GM20000 (cell line): Measurements from ENCODE around the gene FAM53A.

ENCODE experiments used
- DNase-seq: peaks from one replicate; pipeline ENCODE4 v3.0.0; 2012; ENCODE audit warnings: low spot score
- TF ChIP-seq, protein P1 (sequence below): IDR thresholded peaks from 2 replicates; pipeline ENCODE4 v1.5.1; 2012; ENCODE audit warnings: mild to moderate bottlenecking, control low read depth; ENCODE audit errors: extremely low read depth, missing control alignments

The FAM53A gene

DNA sequence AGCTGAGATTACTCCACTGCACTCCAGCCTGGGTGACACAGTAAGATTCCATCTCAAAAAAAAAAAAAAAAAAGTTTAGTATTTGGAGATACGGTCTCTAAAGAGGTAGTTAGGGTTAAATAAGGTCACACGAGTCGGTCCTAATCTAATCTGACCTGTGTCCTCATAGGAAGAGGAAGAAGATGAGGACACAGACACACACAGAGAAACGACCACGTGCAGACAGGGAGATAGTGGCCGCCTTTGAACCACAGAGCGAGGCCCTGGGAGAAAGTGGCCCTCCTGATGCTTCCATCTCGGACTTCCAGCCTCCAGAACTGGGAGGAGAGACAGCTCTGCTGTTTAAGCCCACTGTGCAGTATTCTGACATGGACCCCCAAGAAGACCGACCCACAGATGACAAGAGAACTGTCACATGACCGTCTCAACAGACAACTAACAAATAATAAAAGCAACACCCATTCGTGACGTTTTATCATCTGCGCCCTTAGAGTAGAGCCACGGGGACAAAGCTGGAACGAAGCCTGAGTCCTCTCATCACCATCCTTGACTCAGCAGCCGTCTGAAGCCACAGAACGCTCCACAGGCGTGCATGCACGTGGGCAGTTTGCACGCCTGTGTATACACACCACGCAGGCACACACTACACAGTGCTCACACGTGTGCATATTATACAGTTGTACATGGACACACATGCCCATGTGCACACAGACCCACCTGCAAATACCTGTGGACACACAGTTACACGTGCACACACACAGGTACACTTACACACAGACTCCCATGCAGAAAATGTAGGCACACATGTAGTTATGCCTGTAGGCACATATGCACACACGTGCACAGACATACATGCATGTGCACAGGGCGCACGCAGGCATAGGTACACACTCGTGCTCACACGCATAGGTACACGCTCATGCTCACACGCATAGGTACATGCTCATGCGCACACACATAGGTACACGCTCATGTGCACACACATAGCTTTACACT is 51.7 kb downstream of the FAM53A start:
- TF ChIP-seq, protein P1, sequence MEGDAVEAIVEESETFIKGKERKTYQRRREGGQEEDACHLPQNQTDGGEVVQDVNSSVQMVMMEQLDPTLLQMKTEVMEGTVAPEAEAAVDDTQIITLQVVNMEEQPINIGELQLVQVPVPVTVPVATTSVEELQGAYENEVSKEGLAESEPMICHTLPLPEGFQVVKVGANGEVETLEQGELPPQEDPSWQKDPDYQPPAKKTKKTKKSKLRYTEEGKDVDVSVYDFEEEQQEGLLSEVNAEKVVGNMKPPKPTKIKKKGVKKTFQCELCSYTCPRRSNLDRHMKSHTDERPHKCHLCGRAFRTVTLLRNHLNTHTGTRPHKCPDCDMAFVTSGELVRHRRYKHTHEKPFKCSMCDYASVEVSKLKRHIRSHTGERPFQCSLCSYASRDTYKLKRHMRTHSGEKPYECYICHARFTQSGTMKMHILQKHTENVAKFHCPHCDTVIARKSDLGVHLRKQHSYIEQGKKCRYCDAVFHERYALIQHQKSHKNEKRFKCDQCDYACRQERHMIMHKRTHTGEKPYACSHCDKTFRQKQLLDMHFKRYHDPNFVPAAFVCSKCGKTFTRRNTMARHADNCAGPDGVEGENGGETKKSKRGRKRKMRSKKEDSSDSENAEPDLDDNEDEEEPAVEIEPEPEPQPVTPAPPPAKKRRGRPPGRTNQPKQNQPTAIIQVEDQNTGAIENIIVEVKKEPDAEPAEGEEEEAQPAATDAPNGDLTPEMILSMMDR: no peak
- no peak for DNase-seq

DNA sequence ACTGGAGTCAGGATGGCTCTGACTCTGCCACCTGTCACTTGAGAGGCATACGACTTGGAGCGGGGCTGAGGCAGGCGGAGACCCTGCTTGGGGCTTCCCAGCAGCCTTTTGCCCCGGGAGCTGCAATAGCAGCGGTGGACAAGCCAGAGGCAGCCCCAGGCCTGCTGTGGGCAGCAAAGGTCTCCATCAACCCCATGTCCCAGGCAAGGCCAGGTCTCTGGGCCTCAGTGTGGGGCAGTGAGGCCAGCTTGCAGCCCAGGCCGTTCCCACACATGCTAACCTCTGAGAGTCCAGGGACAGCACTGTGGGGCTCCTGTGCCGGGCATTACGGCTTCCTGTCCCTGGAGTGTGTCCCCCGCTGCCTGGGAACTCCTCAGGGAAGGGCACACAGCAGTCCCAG is 53.0 kb downstream of the FAM53A start:
- TF ChIP-seq, protein P1: no peak
- DNase-seq: no peak

DNA sequence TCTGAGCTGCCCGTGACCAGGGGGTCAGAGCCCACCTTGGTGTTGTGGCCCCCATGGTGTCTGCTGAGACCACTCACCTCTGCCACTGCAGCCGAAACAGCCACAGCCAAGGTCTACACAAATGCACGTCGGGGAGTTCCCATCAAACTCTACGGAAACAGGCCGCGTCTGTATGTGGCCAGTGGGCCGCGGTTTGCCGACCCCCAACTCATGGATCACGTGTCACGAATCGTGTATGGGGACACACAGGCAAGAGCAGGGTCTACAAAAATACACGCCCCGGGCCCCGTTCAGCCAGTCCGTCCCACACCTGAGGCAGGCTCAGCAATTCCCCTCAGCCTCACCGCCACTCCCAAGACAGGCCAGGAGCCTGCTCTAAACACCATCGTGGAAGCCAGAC is 53.8 kb downstream of the FAM53A start:
- TF ChIP-seq, protein P1: no peak
- no peak for DNase-seq

DNA sequence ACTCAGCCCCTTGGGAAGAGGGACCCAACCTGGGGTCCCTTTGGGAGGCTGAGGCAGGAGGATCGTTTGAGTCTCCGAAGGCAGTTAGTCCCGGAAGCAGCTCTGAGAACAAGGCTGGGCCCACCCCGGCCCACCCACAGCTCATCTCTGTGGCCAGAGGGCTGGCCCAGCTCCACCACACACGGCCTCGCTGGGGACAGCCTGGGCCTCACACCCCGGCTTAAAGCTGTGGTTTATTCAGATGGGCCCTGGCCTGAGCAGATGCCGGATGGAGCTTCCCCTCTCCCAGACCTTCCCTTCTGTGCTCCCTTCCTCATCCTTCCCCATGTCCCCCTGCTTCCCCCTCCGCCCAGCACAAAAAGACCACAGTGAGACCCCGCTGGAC is 54.4 kb downstream of the FAM53A start:
- no peak for DNase-seq
- TF ChIP-seq, protein P1: no peak

DNA sequence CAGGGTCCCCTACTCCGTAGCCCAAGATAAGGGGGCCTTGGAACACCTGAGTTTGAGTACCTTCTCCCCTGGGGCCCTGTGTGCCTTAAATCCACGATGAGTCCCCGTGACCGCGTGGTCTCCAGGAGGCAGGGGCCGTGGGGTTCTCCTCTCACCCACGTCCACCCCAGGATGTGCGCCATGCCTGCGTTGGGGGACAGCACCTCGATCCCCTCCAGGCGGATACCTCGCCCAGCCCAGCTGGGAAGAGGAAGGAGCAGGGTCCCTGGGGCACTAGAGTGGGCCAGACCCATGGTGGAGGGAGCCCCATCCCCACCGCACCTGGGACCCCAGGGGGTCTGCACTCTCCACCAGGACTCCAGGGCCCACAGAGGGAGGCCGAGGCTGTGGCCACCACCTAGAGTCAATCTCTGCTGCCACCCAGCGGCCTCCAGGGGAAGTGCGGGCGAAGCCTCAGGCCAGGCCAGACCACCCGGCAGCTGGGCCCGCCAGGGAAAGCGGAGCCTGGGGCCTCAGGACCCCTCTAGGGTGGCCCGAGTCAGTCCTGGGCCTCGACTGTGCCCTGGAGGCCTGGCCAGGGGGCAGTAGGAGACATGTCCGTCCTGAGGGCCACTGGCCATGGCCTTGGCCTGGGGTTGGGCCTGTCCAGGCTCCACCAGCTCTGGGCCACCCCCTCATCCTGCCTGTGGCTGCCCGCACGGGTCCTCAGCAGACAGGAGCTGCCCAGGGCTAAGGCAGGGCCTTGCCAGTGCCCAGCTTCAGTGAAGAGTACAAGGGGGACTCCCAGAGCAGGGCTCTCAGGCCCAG is 55.0 kb downstream of the FAM53A start:
- peak; percentile 90 for DNase-seq
- TF ChIP-seq, protein P1: peak; percentile 76

DNA sequence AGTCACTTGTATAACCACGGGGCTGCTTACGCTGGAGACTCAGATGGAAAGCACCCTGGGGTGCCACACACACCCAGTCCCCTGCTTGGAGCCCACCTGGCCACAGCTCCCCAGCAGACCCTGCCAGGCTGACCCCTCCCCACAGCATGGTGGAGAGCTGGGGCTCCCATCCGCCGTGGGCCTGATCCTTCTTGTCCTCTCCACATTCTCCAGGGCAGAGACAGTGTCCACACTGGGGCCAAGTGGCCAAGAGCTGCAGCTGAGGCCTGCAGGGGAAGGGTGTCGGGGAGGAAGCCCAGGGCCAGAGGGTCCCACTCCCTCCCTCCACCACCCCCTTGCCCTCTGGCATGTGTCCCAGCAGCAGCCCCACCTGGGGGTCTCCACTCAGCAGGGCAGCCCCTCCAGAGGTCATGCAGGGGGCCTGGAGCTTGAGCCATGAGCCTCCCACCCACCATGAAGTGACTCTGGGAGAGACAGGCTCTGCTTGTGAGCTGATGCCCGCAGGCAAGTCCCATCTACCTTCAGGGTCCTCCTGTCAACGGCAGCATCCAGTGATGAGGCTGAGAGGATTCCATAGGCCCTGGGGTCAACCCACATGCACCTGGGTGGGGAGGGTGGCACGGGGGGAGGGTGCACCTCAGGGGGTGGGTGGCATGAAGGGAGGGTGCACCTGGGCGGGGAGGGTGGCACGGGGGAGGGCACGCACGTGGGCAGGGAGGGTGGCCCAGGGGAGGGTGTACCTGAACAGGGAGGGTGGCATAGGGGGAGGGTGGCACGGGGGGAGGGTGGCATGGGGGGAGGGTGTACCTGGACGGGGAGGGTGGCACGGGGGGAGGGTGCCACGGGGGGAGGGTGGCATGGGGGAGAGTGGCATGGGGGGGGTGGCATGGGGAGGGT is 56.4 kb downstream of the FAM53A start:
- TF ChIP-seq, protein P1: no peak
- no peak for DNase-seq
